ENCODE measurements around the gene AKAP4. TPM values are rescaled to one million over a fixed set of nuclear protein-coding genes. Genes with fewer than 3 reads are reported as not detected.

The AKAP4 gene
- total and polyA plus RNA-seq, 2 of the 13 experiments (the other 11 are each of a cell fraction or from before 2014, with no cell fraction given) = not detected

GRCh38 chrX:50188859-50189600 is 11.8 kb downstream of the AKAP4 start:
- ATAC-seq (no peak), FAIRE-seq (no peak), DNase-seq (ENCODE audit: low spot score) (no peak)
- no peak overlapping the region for H3K9ac ChIP-seq (ENCODE audit: insufficient read depth, low read depth, low read length)
- no peaks in the 10 kb centered on the region for H4K20me1 ChIP-seq (ENCODE audit: insufficient read depth, low read length)
- intact Hi-C loops (cut with micrococcal nuclease; ENCODE audit: unreplicated experiment) (no loop called here), in situ Hi-C loops (cut with HindIII; ENCODE audit: extremely low pct_ligation_motif_present, low pct_unique_long_range_greater_than_20kb) (no loop called here)
- no peaks in the 10 kb centered on the region for H3K9me3 ChIP-seq (ENCODE audit: low read length)
- H3K4me2 ChIP-seq (ENCODE audit: low read depth, low read length) = no peak overlapping the region
- BruUV-seq (replicated peaks) = no TSS peak
- TF ChIP-seq FLYWCH1 (CRISPR knock-in tag; IDR thresholded peaks at IDR 0.05) (no peak), ZNF709 (CRISPR knock-in tag; IDR thresholded peaks at IDR 0.05) (no peak), MAFF (IDR thresholded peaks at IDR 0.05; ENCODE audit: low read depth, low read length) (no peak), HMG20B (CRISPR knock-in tag; conservative IDR thresholded peaks at IDR 0.05) (no peak), ZNF513 (CRISPR knock-in tag; conservative IDR thresholded peaks at IDR 0.05) (no peak), ZNF274 (CRISPR knock-in tag; IDR thresholded peaks at IDR 0.05) (no peak), KAT7 (CRISPR knock-in tag; IDR thresholded peaks at IDR 0.05; ENCODE audit: borderline replicate concordance) (no peak), MIER2 (CRISPR knock-in tag; IDR thresholded peaks at IDR 0.05) (no peak), ZBTB42 (CRISPR knock-in tag; IDR thresholded peaks at IDR 0.05) (no peak), ZFP91 (CRISPR knock-in tag; IDR thresholded peaks at IDR 0.05; ENCODE audit: borderline replicate concordance) (no peak), SIN3A (IDR thresholded peaks at IDR 0.05; ENCODE audit: borderline replicate concordance, low read depth, low read length) (no peak), HCFC1 (IDR thresholded peaks at IDR 0.05; ENCODE audit: low read depth, low read length) (no peak)
- ChIA-PET POLR2A (no interaction called here), CTCF (ENCODE audit: low intra/inter-chr PET ratio, low total read pairs) (no interaction called here)
- no peaks in the 10 kb centered on the region for H3K27me3 ChIP-seq (ENCODE audit: control insufficient read depth in 1 of 2, insufficient read depth in 2 of 2, low read length in 2 of 2)
- no peaks in the 10 kb centered on the region for H3K79me2 ChIP-seq (ENCODE audit: insufficient read depth, low read length)
- H3K36me3 ChIP-seq (replicated peaks in 1 of 2; ENCODE audit: control insufficient read depth in 1 of 2, insufficient read depth in 2 of 2, low read length in 2 of 2) = no peaks in the 10 kb centered on the region
- peaks cover 13% of the 10 kb centered on the region; the same call in 1 of the 2 replicates for H3K4me1 ChIP-seq (ENCODE audit: insufficient read depth, low read length)
- no peak overlapping the region for H3K27ac ChIP-seq (ENCODE audit: extremely low read length, insufficient read depth, low read length)
- H3K4me3 ChIP-seq (replicated peaks in 1 of 3; ENCODE audit: insufficient read depth in 1 of 3, low read depth in 2 of 3, low read length in 3 of 3) = no peak overlapping the region
- H2AFZ ChIP-seq (ENCODE audit: low read length) = no peak overlapping the region
- WGBS (ENCODE audit: low lambda C conversion rate) = 68% methylated on average over 6 of the region's 9 CpGs
